ENCODE data around the gene CRYGS.

Gene CRYGS

DNA sequence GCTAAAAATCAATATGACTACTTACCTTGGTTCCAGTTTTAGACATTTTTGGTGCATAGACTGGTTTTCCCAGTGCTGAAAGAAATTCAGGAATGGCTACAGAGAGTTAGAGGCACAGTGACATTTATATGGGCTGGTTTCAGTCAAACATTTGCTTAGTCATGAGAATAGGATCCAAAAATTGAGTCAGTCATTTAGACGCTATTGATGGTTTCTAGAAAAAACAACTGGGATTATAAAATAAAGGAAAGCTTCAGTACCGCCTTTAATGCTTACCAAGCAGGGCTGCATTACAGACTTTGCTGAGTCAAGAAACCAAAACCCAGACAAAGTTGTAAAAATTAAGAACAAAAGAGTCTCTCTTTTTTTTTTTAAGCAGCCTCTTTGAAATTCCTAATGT lies at the start of gene CRYGS:
Gene CRYGS, minus strand, starts transcription at position 100 of the 400 bp plus-strand sequence. Its CDS starts 54 bp downstream, at position 46.
- no peak for TF ChIP-seq CTCF (IDR thresholded peaks at IDR 0.05; ENCODE audit: borderline replicate concordance, insufficient read depth, low read depth, low read length)

GRCh38 chr3:186593862-186594261 lies 49.7 kb upstream of the CRYGS start:
- H3K4me3 ChIP-seq (ENCODE audit: low read depth, low read length): no peak overlapping the region
- no peak for TF ChIP-seq CTCF (IDR thresholded peaks at IDR 0.05; ENCODE audit: borderline replicate concordance, insufficient read depth, low read depth, low read length)

More for the DNA sequence above, at the start of gene CRYGS:
- H3K4me3 ChIP-seq (ENCODE audit: low read depth, low read length): no peak within 1 kb of the TSS

DNA sequence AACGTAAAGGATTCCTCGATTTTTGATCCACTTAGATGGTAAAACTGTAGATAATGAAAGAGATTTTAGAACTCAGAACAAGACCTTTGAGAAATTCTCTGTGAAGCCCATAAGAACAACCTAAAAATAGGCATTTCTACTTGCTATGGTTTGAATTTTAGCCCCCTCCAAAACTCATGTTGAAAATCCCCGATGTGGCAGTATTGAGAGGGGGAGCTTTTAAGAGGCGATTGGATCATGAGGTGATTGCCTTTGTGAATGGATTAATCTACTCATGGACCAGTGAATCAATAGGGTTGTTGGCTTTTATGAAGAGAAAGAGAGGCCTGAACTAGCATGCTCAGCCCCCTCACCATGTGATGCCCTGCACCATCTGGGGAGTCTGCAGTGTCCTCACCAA lies 48.5 kb upstream of the CRYGS start:
- H3K4me3 ChIP-seq (ENCODE audit: low read depth, low read length): no peak overlapping the region
- TF ChIP-seq CTCF (IDR thresholded peaks at IDR 0.05; ENCODE audit: borderline replicate concordance, insufficient read depth, low read depth, low read length): no peak

- TF ChIP-seq CTCF (IDR thresholded peaks at IDR 0.05; ENCODE audit: borderline replicate concordance, insufficient read depth, low read depth, low read length): no peak
- H3K4me3 ChIP-seq (ENCODE audit: low read depth, low read length): no peak overlapping the region
Measured at GRCh38 chr3:186590580-186591295, 46.6 kb upstream of the CRYGS start.

GRCh38 chr3:186589856-186590579 lies 45.8 kb upstream of the CRYGS start:
- H3K4me3 ChIP-seq (ENCODE audit: low read depth, low read length): no peak overlapping the region
- no peak for TF ChIP-seq CTCF (IDR thresholded peaks at IDR 0.05; ENCODE audit: borderline replicate concordance, insufficient read depth, low read depth, low read length)

DNA sequence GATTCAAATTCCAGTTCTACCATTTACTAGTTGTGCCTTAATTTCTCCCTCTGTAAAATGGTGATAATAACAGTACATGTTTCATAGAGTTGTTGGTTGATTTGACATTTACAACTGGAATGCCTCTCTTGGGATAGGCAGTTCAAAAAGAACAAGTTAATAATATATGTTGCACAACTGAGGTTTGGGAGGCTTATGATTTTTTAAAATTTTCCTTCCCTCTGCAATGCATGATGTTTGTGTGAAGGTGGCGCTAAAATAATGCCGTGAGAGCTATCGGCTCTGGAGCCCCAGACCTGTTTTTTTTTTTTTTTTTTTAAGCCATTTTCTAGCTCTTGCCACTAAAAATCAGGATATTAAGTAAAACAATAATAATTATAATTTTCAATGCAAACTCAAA lies 44.9 kb upstream of the CRYGS start:
- H3K4me3 ChIP-seq (ENCODE audit: low read depth, low read length): no peak overlapping the region
- 0 out of 2 replicates have a peak, but pooled peaks have one; percentile 4 for TF ChIP-seq CTCF (IDR thresholded peaks at IDR 0.05; ENCODE audit: borderline replicate concordance, insufficient read depth, low read depth, low read length)

GRCh38 chr3:186588632-186589031 lies 44.5 kb upstream of the CRYGS start:
- no peak for TF ChIP-seq CTCF (IDR thresholded peaks at IDR 0.05; ENCODE audit: borderline replicate concordance, insufficient read depth, low read depth, low read length)
- no peak overlapping the region for H3K4me3 ChIP-seq (ENCODE audit: low read depth, low read length)
